ENCODE results near the gene CAPN13.
"Not testable (repeated sequence)": the region's sequence is repeated elsewhere in the genome, so short reads cannot be mapped to it uniquely, and the experiment has no call there.

The CAPN13 gene

GRCh38 chr2:30702694-30703093 lies 104.6 kb downstream of the CAPN13 start:
- FAIRE-seq: no peak

GRCh38 chr2:30701782-30702181 lies 105.5 kb downstream of the CAPN13 start:
- FAIRE-seq: no peak

GRCh38 chr2:30697242-30698103 lies 109.8 kb downstream of the CAPN13 start:
- not testable (repeated sequence) for FAIRE-seq

GRCh38 chr2:30695749-30696148 lies 111.5 kb downstream of the CAPN13 start:
- FAIRE-seq: no peak

GRCh38 chr2:30694286-30695055 lies 112.8 kb downstream of the CAPN13 start:
- no peak for FAIRE-seq

- no peak for FAIRE-seq
Measured at GRCh38 chr2:30693821-30694281, 113.4 kb downstream of the CAPN13 start.

GRCh38 chr2:30692829-30693275 lies 114.4 kb downstream of the CAPN13 start:
- no peak for FAIRE-seq

GRCh38 chr2:30691948-30692828 lies 115.1 kb downstream of the CAPN13 start:
- no peak for FAIRE-seq

GRCh38 chr2:30691091-30691947 lies 115.9 kb downstream of the CAPN13 start:
- FAIRE-seq: no peak

GRCh38 chr2:30690126-30690561 lies 117.1 kb downstream of the CAPN13 start:
- no peak for FAIRE-seq

- no peak for FAIRE-seq
Measured at GRCh38 chr2:30689496-30690125, 117.6 kb downstream of the CAPN13 start.

GRCh38 chr2:30688956-30689401 lies 118.3 kb downstream of the CAPN13 start:
- no peak for FAIRE-seq

GRCh38 chr2:30686669-30687068 lies 120.6 kb downstream of the CAPN13 start:
- no peak for FAIRE-seq

GRCh38 chr2:30686000-30686399 lies 121.2 kb downstream of the CAPN13 start:
- FAIRE-seq: peak; percentile 92

GRCh38 chr2:30684996-30685395 lies 122.2 kb downstream of the CAPN13 start:
- FAIRE-seq: no peak

- no peak for FAIRE-seq
Measured at GRCh38 chr2:30684516-30684915, 122.7 kb downstream of the CAPN13 start.

- no peak for FAIRE-seq
Measured at GRCh38 chr2:30684026-30684425, 123.2 kb downstream of the CAPN13 start.

GRCh38 chr2:30683236-30683956 lies 123.8 kb downstream of the CAPN13 start:
- FAIRE-seq: no peak

- no peak for FAIRE-seq
Measured at GRCh38 chr2:30681022-30681421, 126.2 kb downstream of the CAPN13 start.

- FAIRE-seq: no peak
Measured at GRCh38 chr2:30680121-30680520, 127.1 kb downstream of the CAPN13 start.

Measured in islet of Langerhans (tissue), 1 donor.